ENCODE measurements around the gene PEX26. TPM values are rescaled to one million over a fixed set of nuclear protein-coding genes. Genes with fewer than 3 reads are reported as not detected.
A peak's percentile ranks its signal among the peaks of the same experiment; 100 is the strongest.

The PEX26 gene
- total and polyA plus RNA-seq, 2 of the 13 experiments (the other 11 are each of a cell fraction or from before 2014, with no cell fraction given) = 10.6 to 25.1 TPM

DNA sequence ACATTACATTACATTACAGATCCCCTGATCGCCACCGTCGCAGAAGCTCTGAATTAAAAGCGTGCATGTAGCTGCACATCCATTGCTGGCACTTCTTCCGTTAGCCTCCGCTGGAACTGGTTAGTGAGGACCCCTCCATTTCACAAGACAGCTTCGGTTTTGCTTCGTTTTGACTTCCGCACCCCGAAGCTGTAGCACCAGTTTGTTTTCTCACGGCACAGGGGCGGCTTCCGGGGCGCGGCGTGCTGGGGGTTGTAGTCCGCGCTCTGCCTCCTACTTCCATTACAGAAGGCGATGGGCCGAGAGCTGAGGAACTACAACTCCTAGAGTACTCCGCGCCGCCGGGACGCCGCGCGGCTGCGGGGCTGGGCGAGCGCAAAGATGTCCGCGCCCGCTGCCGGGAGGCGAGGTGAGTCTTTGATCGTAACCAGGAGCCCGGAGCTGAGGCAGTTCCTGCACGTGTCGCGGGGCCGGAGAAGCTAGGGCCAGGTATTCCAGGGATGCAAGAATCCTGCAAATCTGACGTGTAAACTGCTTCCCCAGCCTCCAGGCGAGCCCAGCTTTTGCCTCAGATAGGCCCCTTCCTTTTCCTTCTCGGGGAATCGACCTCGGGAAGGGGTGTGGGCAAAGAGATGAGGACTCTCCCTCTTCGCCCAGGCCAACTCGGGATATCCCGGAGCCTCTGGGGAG lies at the start of gene PEX26 (continued):
- TF ChIP-seq, protein P1, sequence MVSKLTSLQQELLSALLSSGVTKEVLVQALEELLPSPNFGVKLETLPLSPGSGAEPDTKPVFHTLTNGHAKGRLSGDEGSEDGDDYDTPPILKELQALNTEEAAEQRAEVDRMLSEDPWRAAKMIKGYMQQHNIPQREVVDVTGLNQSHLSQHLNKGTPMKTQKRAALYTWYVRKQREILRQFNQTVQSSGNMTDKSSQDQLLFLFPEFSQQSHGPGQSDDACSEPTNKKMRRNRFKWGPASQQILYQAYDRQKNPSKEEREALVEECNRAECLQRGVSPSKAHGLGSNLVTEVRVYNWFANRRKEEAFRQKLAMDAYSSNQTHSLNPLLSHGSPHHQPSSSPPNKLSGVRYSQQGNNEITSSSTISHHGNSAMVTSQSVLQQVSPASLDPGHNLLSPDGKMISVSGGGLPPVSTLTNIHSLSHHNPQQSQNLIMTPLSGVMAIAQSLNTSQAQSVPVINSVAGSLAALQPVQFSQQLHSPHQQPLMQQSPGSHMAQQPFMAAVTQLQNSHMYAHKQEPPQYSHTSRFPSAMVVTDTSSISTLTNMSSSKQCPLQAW (CRISPR knock-in tag; IDR thresholded peaks at IDR 0.05) = peak; percentile 82
- TF ChIP-seq RELA (CRISPR knock-in tag; IDR thresholded peaks at IDR 0.05) = no peak
- TF ChIP-seq, protein P2, sequence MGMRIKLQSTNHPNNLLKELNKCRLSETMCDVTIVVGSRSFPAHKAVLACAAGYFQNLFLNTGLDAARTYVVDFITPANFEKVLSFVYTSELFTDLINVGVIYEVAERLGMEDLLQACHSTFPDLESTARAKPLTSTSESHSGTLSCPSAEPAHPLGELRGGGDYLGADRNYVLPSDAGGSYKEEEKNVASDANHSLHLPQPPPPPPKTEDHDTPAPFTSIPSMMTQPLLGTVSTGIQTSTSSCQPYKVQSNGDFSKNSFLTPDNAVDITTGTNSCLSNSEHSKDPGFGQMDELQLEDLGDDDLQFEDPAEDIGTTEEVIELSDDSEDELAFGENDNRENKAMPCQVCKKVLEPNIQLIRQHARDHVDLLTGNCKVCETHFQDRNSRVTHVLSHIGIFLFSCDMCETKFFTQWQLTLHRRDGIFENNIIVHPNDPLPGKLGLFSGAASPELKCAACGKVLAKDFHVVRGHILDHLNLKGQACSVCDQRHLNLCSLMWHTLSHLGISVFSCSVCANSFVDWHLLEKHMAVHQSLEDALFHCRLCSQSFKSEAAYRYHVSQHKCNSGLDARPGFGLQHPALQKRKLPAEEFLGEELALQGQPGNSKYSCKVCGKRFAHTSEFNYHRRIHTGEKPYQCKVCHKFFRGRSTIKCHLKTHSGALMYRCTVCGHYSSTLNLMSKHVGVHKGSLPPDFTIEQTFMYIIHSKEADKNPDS (CRISPR knock-in tag; IDR thresholded peaks at IDR 0.05) = no peak
- TF ChIP-seq ZNF562 (CRISPR knock-in tag; IDR thresholded peaks at IDR 0.05; ENCODE audit: borderline replicate concordance) = no peak
- no peak for TF ChIP-seq FIP1L1 (IDR thresholded peaks at IDR 0.05; ENCODE audit: borderline replicate concordance, insufficient read depth, low read depth, low read length)
- TF ChIP-seq RORA (CRISPR knock-in tag; IDR thresholded peaks at IDR 0.05) = no peak
- no peak for TF ChIP-seq ZNF205 (CRISPR knock-in tag; IDR thresholded peaks at IDR 0.05)
- no peak for TF ChIP-seq MZF1 (CRISPR knock-in tag; IDR thresholded peaks at IDR 0.05; ENCODE audit: borderline replicate concordance)
- TF ChIP-seq, protein P3, sequence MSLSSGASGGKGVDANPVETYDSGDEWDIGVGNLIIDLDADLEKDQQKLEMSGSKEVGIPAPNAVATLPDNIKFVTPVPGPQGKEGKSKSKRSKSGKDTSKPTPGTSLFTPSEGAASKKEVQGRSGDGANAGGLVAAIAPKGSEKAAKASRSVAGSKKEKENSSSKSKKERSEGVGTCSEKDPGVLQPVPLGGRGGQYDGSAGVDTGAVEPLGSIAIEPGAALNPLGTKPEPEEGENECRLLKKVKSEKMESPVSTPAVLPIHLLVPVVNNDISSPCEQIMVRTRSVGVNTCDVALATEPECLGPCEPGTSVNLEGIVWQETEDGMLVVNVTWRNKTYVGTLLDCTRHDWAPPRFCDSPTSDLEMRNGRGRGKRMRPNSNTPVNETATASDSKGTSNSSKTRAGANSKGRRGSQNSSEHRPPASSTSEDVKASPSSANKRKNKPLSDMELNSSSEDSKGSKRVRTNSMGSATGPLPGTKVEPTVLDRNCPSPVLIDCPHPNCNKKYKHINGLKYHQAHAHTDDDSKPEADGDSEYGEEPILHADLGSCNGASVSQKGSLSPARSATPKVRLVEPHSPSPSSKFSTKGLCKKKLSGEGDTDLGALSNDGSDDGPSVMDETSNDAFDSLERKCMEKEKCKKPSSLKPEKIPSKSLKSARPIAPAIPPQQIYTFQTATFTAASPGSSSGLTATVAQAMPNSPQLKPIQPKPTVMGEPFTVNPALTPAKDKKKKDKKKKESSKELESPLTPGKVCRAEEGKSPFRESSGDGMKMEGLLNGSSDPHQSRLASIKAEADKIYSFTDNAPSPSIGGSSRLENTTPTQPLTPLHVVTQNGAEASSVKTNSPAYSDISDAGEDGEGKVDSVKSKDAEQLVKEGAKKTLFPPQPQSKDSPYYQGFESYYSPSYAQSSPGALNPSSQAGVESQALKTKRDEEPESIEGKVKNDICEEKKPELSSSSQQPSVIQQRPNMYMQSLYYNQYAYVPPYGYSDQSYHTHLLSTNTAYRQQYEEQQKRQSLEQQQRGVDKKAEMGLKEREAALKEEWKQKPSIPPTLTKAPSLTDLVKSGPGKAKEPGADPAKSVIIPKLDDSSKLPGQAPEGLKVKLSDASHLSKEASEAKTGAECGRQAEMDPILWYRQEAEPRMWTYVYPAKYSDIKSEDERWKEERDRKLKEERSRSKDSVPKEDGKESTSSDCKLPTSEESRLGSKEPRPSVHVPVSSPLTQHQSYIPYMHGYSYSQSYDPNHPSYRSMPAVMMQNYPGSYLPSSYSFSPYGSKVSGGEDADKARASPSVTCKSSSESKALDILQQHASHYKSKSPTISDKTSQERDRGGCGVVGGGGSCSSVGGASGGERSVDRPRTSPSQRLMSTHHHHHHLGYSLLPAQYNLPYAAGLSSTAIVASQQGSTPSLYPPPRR (CRISPR knock-in tag; IDR thresholded peaks at IDR 0.05; ENCODE audit: borderline replicate concordance) = no peak
- TF ChIP-seq PHF8 (CRISPR knock-in tag; IDR thresholded peaks at IDR 0.05) = peak; percentile 84
- no peak for TF ChIP-seq ZBTB7A (CRISPR knock-in tag; IDR thresholded peaks at IDR 0.05)
- TF ChIP-seq, protein P4, sequence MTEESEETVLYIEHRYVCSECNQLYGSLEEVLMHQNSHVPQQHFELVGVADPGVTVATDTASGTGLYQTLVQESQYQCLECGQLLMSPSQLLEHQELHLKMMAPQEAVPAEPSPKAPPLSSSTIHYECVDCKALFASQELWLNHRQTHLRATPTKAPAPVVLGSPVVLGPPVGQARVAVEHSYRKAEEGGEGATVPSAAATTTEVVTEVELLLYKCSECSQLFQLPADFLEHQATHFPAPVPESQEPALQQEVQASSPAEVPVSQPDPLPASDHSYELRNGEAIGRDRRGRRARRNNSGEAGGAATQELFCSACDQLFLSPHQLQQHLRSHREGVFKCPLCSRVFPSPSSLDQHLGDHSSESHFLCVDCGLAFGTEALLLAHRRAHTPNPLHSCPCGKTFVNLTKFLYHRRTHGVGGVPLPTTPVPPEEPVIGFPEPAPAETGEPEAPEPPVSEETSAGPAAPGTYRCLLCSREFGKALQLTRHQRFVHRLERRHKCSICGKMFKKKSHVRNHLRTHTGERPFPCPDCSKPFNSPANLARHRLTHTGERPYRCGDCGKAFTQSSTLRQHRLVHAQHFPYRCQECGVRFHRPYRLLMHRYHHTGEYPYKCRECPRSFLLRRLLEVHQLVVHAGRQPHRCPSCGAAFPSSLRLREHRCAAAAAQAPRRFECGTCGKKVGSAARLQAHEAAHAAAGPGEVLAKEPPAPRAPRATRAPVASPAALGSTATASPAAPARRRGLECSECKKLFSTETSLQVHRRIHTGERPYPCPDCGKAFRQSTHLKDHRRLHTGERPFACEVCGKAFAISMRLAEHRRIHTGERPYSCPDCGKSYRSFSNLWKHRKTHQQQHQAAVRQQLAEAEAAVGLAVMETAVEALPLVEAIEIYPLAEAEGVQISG (CRISPR knock-in tag; IDR thresholded peaks at IDR 0.05) = peak; percentile 91
- TF ChIP-seq, protein P5, sequence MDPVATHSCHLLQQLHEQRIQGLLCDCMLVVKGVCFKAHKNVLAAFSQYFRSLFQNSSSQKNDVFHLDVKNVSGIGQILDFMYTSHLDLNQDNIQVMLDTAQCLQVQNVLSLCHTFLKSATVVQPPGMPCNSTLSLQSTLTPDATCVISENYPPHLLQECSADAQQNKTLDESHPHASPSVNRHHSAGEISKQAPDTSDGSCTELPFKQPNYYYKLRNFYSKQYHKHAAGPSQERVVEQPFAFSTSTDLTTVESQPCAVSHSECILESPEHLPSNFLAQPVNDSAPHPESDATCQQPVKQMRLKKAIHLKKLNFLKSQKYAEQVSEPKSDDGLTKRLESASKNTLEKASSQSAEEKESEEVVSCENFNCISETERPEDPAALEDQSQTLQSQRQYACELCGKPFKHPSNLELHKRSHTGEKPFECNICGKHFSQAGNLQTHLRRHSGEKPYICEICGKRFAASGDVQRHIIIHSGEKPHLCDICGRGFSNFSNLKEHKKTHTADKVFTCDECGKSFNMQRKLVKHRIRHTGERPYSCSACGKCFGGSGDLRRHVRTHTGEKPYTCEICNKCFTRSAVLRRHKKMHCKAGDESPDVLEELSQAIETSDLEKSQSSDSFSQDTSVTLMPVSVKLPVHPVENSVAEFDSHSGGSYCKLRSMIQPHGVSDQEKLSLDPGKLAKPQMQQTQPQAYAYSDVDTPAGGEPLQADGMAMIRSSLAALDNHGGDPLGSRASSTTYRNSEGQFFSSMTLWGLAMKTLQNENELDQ (CRISPR knock-in tag; IDR thresholded peaks at IDR 0.05; ENCODE audit: borderline replicate concordance) = no peak
- peak; percentile 93 for TF ChIP-seq HCFC1 (IDR thresholded peaks at IDR 0.05; ENCODE audit: low read depth, low read length)
- TF ChIP-seq ZNF296 (CRISPR knock-in tag; conservative IDR thresholded peaks at IDR 0.05) = no peak
